Ramos (cell line): ENCODE measurements around the gene ZNF805.
"Not testable (repeated sequence)": the region's sequence is repeated elsewhere in the genome, so short reads cannot be mapped to it uniquely, and the experiment has no call there.

Experiments used
- in situ Hi-C: fragments of 300-500 bp; cut with MboI; formaldehyde crosslinking; loops from one replicate; pipeline ENCODE4 v1.14.3; 2022; ENCODE audit warnings: low sequenced_read_pairs; ENCODE audit not compliant: unreplicated experiment

ZNF805 gene

DNA sequence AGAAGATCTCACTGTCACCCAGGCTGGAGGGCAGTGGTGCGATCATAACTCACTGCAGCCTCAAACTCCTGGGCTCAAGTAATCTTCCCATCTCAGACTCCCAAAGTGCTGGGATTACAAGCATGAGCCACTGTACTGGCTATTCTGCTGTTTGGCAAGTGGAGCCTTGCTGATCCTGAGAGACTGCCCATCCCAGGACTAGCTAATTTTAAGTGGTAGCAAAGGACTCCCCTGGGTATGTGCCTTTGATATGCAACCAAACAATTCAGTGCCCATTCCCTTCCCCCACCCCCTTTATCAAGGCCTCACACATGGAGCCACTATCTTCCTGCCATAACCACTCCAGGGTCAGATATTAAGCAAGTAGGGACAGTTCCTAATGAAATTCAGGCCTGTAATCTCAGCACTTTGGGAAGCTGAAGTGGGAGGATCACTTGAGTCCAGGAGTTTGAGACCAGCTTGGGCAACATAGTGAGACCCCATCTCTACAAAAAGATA lies 22.9 kb downstream of the ZNF805 start:
- in situ Hi-C loops = no loop called here

DNA sequence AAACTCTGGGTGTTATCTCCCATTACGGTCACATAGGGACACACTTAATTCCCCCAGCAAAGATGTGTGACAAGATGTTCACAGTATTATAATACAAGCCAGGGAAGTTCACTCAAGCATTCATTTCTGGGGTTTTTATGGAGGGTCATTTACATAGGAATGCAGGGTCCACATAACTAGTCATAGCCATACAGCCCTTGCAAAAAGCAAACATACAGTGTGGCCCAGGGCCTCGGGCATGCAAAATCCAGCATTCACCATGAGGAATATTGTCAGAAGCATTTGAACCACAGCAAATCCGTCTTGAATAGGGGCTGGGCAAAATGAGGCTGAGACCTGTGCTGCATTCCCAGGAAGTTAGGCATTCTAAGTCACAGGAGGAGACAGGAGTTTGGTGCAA lies 26.9 kb downstream of the ZNF805 start:
- in situ Hi-C loops = no loop called here

DNA sequence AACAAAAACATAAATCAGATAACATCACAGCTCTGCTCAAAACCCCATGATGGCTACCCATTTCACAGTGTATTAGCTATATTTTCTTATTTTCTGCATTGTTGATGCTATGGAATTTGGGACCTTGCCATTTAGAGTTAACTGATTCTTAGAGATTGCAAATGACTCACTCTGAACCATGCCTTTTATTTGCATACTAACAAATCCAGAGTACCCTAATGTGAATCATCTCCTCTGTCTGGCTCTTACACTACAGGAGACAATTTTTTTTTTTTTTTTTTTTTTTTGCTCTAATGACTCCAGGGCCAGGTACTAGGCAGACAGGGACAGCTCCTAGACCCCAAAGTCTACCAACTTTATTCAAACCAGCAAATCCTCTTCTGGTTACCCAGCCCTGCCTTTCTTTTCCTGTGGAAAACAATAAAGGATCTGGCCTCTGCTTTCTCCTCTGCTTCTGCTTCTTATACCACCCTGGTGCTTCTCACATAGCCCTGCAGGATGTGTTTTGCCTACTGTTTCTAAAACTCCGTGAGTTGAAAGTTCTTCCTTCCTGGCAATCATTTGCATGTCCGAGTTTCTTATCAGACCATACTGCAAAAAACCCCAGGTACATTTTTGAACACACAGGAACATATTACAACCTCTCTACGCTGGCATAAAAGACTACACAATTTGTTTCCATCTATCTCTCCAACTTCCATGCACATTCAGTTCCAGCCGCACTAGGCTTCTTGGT lies 29.3 kb downstream of the ZNF805 start:
- in situ Hi-C loops = no loop called here

DNA sequence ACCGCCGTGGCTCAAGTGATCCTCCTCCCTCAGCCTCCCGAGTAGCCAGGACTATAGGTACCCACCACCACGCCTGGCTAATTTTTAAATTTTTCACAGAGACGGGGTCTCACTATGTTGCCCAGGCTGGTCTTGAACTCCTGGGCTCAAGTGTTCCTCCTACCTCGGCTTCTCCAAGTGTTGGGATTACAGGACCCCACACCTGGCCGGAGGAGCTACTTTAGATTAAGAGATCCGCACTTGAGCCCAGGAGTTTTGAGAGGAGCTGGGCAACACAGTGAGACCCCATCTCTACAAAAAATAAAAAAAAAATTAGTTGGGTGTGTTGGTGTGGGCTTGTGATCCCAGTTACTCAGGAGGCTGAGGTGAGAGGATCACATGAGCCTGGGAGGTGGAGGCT lies 30.8 kb downstream of the ZNF805 start:
- in situ Hi-C loops = no loop called here

DNA sequence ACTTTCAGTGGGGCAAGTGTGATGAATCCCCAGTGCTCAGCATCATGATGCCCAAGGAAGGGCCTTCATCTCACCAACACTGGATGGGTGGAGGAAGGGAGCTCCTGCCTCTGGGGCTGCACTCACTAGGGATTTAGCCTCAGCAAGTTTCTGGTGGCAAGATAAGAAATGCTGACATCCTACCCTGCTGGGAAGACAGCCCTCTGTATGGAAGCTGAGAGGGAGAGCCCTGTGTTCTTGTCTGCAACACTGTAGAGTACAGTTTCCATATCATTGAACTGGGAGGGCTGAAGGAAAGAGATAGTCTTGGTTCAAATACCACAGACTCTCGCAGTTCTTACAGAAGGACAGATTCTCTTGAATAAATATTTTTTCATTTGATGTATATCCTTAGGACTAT lies 32.6 kb downstream of the ZNF805 start:
- in situ Hi-C loops = no loop called here

DNA sequence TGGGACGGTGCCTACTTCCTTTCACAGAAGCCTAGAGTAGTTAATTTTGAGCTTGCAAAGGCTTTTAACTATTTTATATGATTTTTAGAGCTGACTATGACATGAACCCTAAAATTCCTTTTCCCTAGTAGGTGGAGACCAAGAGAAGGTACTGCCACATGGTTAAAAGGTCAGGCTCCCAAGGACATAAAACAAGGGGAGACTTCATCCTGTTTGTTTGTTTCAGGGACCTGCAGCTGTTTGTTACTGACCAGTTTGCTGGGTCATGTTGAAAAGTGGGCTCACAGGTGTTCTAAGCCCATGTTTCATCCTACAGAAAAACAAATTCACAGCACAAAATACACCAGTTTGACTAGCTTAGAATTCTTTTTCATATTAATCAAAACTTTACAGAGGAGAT lies 36.0 kb downstream of the ZNF805 start:
- in situ Hi-C loops = no loop called here

DNA sequence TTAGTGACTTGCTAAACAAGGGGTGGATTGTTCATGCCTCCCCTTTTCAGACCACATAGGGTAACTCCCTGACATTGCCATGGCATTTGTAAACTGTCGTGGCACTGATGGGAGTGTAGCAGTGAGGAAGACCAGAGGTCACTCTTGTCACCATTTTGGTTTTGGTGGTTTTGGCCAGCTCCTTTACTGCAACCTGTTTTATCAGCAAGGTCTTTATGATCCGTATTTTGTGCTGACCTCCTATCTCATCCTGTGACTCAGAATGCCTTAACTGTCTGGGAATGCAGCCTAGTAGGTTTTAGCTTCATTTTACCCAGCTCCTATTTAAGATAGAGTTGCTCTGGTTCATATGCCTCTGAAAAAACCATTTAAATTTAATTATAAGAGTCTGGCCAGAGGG lies 38.0 kb downstream of the ZNF805 start:
- in situ Hi-C loops = not testable (repeated sequence)

DNA sequence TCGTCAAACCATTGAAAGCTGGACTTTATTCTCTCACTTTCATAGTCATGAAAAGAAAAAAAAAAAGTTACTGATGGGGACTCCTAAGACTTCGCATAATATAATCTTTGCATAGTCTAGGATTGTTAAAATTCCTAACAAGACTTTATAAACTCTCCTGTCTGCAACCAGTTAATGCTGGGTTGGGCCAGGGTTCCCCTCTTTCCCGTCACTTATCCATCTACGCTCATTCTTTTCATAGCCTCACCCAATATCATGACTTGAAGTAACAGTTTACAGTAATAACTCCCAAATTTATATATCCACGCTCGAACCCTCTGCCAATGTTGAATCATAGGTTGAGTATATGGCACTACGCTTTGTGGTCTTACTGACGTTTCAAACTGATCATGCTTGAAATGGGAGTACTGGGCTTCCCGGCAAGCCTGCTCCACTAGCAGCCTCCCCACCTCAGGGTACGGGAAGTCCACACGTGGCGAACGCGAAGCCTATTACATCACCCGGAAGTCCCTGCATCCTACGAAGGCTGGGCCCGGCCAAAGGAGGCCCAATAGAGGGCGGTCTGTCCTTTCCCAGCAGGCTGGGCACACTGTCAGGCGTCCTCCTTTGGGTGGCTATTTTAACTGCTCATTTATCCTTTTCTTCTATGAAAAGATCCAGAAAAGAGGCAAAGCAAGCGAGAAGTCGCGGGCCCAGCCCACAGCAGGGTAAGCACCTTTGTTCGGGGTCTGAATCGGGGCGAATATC lies 39.2 kb downstream of the ZNF805 start:
- in situ Hi-C loops = no loop called here

DNA sequence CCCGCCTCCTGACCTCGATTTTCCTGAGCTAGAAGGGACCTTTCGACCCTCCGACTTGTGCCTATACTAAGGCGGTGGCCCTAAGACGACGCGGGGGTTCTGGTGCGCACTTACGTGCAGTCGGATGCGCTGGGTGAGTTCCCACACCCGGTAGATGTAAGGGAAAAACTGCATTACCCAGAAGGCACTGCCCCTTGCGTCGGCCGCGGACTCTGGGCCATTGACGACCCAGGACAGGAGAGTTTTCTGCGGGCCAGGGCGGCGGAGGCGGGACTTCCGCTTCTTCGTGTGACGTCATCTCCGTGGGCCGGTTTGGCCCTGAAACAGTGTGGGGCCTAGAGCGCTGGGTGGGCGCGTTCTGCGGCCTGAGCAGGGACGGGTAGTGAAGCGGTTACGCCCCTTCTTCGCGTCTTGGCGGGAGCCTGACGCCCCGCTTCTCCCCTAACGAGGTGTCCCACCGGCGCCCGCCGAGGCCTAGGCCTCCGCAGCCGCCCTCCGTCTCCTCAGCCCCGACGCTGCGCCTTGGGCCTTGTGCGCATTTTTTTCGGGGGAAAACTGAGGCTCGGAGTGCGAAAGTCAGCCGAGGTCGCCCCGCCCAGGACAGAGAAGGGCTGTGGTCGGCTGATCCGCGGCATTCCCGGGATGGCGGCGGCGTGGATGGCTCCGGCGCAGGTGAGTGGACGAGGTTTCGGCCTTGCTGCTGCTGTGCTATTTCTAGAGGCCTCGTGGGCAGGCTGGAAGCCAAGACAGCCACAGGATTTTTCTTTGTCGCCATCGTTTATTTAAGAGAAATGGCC lies 39.9 kb downstream of the ZNF805 start, which contains the start of gene ZNF460:
Gene ZNF460 (plus strand): TSS at position 321 of the 797 bp plus-strand sequence. CDS start 322 bp downstream, at position 643.
- in situ Hi-C loops = no loop called here

DNA sequence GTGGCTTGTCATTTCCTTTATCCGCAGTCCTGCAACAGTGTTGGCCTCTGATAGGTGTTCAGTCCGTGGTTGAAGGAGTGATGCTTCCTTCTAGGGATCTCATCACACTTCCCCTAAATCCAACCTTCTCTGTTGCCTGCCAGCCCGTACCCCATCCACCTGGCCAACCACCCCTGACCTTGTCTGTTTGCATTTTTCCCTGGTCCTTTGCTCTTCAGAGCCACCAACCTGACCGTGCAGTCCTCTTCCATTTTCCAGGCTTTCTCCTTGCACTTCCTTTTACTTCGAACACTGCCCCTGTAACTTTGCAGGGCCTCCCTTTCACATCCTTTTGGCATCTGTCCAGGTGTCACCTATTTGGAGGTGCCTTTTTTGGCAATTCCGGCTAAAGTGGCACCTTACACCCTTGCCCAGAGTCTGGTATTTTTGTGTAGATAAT lies 40.5 kb downstream of the ZNF805 start:
- in situ Hi-C loops = no loop called here

DNA sequence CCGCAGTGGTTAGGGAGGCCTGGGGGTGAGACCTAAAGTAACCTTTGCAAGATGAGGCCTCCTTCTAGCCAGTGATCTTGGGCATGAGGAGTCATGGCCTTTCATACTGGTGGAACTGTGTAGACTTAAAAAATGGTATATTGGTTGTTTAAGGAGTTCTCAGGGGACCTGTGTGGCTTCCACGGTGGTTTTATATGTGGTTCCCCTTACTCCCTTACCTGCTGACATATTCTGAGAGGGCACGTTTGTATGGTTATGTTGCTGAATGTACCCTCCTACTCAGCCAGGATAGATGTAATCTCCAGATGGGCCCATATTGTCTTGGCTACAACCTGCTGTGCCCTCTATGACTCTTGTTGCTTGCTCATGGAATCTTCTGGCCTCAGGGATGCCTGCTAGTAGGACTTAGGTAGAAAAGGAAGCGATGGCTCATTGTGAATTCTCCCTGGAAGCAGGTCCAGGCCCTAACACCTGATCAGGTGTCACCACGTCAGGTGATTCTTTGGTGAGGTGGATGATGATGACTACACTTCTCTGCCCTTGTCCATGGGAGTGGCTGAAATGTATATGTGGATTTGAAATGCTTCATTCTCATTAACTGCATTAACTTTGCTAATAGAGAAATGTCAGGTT lies 41.7 kb downstream of the ZNF805 start:
- in situ Hi-C loops = no loop called here

DNA sequence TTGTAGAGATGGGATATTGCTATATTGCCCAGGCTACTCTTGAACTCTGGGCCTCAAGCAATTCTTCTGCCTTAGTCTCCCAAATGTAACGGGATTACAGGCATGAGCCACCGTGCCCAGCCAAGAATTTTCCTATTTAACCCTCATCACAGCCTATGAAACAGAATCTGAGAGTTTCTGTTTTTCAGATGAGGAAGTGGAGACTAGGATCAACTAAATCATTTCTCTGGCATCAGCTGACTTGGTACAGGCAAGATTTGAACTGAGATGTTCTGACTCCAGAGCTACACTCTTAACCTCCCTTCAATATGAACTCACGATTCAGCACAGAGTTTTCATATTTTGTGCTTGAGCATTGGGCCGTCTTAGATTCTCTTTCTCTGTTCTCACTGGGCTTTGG lies 47.9 kb downstream of the ZNF805 start:
- in situ Hi-C loops = no loop called here

DNA sequence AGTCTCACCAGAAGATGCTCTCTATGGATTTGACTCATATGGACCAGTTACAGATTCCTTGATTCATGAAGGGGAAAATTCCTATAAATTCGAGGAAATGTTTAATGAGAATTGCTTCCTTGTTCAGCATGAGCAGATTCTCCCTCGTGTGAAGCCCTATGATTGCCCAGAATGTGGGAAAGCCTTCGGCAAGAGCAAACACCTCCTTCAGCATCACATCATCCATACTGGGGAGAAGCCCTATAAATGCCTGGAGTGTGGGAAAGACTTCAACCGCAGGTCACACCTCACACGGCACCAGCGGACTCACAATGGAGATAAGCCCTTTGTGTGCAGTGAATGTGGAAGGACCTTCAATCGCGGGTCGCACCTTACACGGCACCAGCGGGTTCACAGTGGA lies 50.5 kb downstream of the ZNF805 start:
- in situ Hi-C loops = no loop called here

DNA sequence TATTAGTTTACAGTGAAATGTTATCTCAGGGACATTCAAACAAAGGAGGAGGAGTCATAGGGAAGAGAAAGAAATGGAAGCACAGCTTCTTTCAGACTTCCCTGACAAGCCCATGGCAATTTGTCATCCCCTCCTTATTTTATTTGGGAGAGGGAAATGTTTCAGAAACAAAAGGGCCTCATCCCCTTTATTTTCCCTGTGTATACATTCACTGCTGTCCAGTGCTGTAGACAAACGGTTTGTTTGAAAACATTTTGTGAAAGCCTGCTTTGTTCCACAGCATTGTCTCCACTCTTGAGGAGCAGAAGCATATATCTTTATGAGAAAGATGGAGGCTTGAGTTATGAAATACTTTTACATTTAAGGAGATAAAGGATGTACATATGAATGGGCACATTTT lies 52.1 kb downstream of the ZNF805 start:
- in situ Hi-C loops = no loop called here

DNA sequence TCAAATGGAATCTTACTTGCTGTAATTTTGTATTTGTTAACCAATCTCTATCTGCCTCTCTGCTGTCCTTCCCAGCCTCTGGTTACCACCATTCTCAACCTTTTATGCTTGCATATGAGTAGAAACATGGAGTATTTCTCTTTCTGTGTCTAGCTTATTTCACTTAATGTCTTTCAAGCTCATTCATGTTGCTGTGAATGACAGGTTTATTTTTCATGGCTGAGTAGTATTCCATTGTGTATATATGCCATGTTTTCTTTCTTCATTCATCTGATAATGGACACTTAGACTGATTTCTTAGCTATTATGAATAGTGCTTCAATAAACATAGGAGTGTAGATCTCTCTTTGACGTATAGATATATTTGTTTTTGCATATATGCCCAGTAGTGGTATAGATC lies 53.3 kb downstream of the ZNF805 start:
- in situ Hi-C loops = no loop called here

DNA sequence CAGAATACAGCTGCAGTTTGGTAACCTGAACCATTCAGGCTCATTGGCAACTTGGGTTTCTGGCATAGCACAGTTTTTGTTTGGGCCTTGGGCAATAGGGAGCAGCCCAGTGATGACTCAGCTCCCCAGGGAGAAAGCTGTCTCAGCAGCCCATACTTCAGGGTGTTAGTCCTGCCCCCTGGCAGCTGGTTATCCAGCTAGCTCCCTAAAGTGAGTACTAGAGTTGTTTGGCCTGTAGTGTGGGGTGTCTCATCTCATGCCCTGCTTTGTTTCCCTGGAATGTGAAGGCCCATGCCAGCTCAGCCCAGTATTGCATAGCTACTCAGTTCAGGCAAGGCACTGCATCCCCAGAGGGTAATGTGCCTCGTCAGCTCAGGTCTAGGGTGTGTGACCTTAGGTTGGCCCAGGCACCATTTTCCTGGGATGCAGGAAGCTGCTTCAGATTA lies 61.6 kb downstream of the ZNF805 start:
- in situ Hi-C loops = no loop called here

DNA sequence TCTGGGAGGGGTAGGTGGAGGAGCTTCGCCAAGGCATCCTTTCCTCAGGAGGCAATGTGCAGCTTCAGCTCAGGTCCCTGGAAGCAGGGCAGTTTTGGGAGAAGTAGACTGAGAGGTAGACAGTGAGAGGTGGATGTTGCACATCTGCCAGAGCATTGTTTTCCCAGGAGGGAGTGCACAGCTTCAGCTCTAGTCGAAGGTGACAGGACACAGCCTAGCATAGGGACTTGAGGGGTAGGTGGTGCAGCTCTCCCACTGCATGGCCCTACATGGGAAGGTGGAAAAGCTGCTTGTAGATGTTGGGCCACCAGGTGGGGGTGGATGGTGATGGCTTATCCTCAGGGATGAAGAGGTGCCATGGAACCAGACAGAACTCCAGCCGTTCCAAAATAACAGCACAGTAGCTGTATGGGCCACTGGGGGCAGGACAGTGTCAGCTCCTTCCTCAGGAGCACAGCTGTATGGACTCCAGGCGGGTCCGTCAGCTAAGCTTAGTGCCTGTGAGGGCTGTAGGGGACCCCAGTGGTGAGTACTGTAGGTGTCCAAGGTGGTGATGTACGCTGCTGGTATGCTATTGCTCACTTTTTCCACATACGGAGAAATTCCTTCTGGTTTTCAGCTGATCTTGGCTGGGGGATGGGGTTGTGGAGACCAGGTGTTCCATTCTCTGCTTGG lies 62.4 kb downstream of the ZNF805 start:
- in situ Hi-C loops = no loop called here
